Measurements from ENCODE around the gene OVCA2.
"Not testable (repeated sequence)": the region's sequence is repeated elsewhere in the genome, so short reads cannot be mapped to it uniquely, and the experiment has no call there.

OVCA2 gene

DNA sequence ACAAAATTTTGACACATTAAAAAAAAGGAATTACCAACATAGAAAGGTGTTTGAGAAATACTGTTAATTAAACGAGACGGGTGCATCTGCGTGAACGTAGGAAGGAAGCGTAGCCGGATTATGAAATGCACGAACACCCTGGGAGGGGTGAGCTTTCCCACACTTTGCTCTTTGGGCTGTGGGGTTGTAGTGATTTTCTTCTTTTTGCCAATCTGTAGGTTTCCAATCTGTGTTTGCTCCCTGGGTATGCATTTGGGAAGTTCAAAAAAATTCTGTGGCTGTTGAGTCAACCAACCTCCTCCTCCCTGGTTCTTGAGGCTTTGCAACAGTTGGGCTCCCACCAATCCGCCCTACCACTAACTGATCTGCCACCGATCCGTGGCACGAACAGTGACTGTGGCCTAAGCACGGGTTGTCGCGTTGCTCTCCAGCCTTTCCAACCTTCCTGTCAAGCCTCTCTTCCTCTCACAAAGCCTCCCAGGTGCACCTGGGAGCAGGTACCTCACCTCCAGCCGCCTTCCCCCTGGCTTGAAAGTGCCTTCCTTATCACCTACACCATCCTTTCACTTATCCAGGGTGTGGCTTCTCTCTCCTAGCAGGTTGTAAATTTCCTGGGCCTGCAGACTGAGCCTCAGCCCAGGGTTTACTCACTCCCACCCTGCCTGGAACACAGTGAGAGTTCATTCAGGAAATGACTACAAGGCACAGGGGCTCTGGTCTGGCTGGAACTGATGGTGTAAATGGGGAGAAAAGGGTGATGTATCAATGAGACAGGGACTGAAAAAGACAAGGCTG lies 33.3 kb upstream of the OVCA2 start:
- DNase-seq (ENCODE audit: low read depth) = no peak
- no peak overlapping the region for H3K4me3 ChIP-seq (ENCODE audit: low read depth, low read length)
- in situ Hi-C loops (cut with HindIII; ENCODE audit: low sequenced_read_pairs) = no loop called here
- no peak for TF ChIP-seq CTCF (IDR thresholded peaks at IDR 0.05; ENCODE audit: low read depth, low read length, missing control alignments)

DNA sequence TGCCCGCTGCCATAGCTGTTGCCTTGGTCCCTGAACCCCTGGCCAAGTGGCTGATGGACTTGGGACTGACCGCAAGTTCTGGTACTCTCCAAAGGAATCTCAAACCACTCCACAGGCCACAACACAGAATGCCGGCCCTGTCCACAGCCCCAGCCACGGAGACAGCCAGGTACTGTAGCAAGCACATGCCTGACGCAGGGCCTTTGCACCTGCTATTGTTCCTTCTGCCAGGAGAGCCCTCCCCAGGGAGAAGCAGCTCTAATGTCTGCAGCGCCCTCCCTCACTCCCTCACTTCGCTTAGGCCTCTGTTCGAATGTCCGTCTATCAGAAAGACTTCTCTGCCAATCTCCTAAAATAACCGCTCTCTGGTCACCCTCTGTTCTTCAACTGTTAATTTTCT lies 32.1 kb upstream of the OVCA2 start:
- H3K4me3 ChIP-seq (ENCODE audit: low read depth, low read length) = no peak overlapping the region
- no peak for DNase-seq (ENCODE audit: low read depth)
- in situ Hi-C loops (cut with HindIII; ENCODE audit: low sequenced_read_pairs) = no loop called here
- no peak for TF ChIP-seq CTCF (IDR thresholded peaks at IDR 0.05; ENCODE audit: low read depth, low read length, missing control alignments)

DNA sequence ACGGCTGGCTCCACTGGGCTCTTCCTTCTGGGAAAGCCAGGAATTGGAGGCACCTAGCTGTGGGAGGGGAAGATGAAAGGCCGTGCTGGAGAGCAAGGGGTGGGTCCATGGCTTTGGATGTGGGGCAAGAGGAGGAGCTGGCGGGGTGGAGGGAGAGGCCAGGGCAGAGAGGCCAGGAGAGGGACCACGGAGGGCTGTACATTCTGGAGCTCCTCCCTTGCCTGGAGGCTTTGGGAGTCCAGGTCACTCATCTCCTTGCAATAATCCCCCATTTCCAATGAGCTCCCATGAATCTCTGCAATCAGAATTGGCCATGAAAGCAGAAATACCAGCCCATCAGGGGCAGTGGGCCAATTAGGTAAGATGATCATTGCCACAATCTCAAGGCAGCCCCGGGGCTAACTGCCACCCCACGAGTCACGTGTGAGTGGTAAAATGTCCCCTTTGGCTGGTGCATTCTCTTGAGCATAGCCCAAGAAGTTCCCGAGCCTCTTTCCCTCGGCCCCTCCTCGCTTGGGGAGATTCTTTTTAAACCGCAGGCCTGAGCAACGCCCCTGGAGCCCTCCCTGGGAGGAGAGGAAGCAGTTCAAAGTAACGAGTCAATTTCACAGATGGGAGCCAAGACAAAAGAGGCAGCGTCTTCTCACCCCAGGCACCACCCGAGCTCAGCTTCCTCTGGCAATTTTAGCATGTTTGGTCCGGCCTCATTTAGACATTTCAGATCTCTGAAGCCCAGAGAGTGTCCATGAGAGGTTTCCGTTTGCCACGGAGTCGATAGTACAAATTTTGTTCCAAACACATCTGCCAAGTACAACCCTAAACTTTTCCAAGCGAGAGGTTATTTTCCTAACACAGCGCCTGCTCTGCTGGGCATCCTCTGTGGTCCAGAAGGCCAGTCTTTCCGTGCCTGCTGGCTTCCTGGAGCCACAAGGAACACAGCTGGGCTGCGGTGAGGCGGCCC lies 30.1 kb upstream of the OVCA2 start:
- no peak overlapping the region for H3K4me3 ChIP-seq (ENCODE audit: low read depth, low read length)
- no peak for TF ChIP-seq CTCF (IDR thresholded peaks at IDR 0.05; ENCODE audit: low read depth, low read length, missing control alignments)
- in situ Hi-C loops (cut with HindIII; ENCODE audit: low sequenced_read_pairs) = no loop called here
- DNase-seq (ENCODE audit: low read depth) = peak; percentile 77

DNA sequence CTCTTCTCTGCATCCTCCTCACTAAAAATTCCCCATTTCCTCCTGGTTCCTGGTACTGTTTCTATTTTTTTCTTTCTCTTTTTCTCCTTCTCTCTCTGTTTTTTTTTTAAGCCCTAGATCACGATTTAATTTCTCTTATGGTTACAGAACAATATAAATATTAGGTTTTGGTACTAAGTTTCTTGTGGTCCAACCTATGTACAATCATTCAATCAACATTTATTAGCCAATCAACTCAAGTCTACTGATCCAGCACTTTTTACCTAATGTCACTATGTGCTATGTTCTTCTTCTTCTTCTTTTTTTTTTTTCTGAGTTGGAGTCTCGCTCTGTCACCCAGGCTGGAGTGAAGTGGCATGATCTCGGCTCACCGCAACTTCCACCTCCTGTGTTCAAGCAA lies 29.3 kb upstream of the OVCA2 start:
- in situ Hi-C loops (cut with HindIII; ENCODE audit: low sequenced_read_pairs) = no loop called here
- no peak for DNase-seq (ENCODE audit: low read depth)
- no peak for TF ChIP-seq CTCF (IDR thresholded peaks at IDR 0.05; ENCODE audit: low read depth, low read length, missing control alignments)
- no peak overlapping the region for H3K4me3 ChIP-seq (ENCODE audit: low read depth, low read length)

DNA sequence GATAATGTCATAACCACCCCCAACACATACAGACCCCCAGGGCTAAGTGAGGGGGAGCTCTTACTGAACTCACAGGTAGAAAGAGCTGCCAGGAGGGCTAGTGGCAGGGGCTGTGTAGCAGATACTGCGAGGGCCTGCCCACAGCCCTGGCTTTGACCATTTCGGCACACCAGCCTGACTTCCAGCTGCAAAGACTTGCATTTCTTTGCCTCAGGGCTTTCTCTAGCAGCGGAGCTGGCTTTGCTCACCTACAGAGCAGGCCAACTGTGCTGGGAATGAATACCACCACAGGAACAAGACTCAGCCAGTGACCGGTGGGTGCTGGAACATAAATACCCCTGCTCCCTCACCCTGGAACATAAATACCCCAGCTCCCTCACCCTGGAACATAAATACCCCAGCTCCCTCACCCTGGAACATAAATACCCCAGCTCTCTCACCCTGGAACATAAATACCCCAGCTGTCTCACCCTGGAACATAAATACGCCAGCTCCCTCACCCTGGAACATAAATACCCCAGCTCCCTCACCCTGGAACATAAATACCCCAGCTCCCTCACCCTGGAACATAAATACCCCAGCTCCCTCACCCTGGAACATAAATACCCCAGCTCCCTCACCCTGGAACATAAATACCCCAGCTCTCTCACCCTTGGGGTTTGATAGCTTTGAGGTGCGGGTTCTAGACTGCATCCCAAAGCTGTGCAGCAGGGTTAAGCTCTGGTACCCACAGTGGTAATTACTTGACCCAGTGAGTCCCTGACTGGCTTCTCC lies 28.4 kb upstream of the OVCA2 start:
- H3K4me3 ChIP-seq (ENCODE audit: low read depth, low read length); in situ Hi-C loops (cut with HindIII; ENCODE audit: low sequenced_read_pairs); DNase-seq (ENCODE audit: low read depth): not testable (repeated sequence)

GRCh38 chr17:2013994-2014317 lies 27.9 kb upstream of the OVCA2 start:
- in situ Hi-C loops (cut with HindIII; ENCODE audit: low sequenced_read_pairs) = no loop called here
- H3K4me3 ChIP-seq (ENCODE audit: low read depth, low read length) = no peak overlapping the region
- no peak for DNase-seq (ENCODE audit: low read depth)
- no peak for TF ChIP-seq CTCF (IDR thresholded peaks at IDR 0.05; ENCODE audit: low read depth, low read length, missing control alignments)
